GM19351 (cell line): ENCODE measurements around the gene KLHL17.

Experiments
- ATAC-seq: cut with Tn5 transposase; IDR thresholded peaks from one replicate; pipeline ENCODE4 v1.9.1; 2021; ENCODE audit warnings: mild to moderate bottlenecking, moderate library complexity; ENCODE audit not compliant: unreplicated experiment

Gene KLHL17

GRCh38 chr1:1013922-1014648 lies 53.7 kb downstream of the KLHL17 start:
- no peak for ATAC-seq

GRCh38 chr1:1014799-1015681 lies 54.7 kb downstream of the KLHL17 start:
- ATAC-seq: no peak
